GM19397 (cell line): ENCODE results near the gene GPS2.

Experiments
- ATAC-seq: cut with Tn5 transposase; IDR thresholded peaks from one replicate; pipeline ENCODE4 v1.9.1; 2021; ENCODE audit warnings: mild to moderate bottlenecking, moderate library complexity; ENCODE audit not compliant: unreplicated experiment

GPS2 gene

DNA sequence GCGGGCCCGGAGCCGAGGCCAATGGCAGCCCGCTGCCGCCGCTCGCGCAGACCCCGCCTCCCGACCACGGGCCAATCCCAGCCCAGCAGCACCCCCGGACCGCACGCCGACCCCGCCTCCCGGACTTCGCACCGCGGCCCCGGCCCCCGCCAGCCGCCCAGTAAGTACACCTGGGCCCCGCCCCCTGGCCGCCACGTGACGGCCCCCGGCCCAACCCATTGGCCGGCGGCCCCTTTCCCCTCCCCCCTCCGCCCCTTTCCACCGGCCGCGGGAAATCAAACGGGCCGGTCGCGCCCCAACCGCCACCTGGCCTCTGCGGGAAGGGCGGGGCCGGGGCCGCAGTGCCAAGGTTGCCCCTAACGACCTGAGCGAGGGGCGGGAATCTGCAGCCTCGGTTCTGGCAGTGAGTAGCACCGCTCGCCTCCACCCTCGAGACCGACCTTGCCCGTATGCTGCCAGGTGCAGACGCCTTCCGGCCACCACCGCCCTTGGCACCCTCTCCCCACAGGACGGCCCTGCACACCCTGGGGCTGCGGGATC lies 20.5 kb downstream of the GPS2 start, which contains the start of gene YBX2:
Gene YBX2, minus strand, starts transcription at position 26 of the 540 bp plus-strand sequence. CDS start 139 bp downstream, outside the sequence.
- ATAC-seq: no peak

DNA sequence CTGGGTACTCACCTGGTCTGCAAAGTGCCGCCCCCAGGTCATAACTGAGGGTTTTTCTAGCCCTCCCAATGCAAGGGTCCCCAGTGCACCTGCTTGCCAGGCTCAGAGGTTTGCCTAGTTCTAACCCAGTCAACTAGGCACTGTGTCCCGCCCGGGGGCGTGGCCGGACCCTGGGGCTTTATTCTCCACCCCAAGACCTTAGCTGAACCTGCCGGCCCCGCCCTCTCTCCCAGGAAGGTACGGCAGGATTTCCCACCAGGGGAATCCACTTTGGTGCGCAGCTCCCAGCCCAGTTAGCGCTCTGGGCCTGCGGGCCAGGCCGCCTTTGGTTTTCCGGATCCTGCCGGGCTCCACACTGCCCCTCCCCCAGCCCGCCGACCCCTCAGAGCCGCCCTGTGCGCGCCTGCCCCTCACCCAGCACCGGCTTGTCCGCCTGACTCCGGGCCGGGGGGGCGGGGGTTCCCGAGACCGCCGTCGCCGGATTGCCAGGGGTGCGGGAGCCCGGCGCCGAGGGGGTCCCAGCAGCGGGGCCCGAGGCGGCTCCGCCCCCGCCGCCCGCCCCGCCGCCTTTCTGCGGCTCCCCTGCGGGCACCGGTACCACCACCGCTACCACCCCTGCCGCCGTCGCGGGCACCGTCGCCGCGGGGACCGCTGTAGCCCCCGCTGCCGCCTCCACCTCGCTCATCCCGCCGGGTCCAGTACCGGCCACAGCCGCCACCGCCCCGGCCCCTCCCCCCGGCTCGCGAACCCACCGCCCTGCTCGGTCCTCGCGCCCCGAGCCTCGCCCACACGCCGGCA lies 21.1 kb downstream of the GPS2 start:
- no peak for ATAC-seq

DNA sequence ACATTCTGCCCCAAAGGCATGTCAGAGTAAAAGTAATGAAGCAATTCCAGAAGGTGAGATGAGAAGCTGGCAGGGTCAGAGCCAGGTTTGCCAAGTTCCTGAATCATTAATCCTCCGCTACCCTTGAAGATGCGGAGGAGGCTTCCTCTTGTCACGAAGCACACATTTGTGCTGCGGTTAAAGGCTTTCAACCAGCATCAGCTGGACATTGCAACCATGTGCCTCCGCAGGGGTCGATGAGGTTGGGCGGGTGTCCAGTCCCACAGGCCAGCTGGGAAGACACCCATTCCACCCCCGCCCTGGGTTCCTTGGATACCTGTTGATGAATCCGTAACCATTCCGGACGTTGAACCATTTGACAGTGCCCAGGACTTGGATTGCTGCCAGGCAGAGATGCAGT lies 22.0 kb downstream of the GPS2 start:
- no peak for ATAC-seq

DNA sequence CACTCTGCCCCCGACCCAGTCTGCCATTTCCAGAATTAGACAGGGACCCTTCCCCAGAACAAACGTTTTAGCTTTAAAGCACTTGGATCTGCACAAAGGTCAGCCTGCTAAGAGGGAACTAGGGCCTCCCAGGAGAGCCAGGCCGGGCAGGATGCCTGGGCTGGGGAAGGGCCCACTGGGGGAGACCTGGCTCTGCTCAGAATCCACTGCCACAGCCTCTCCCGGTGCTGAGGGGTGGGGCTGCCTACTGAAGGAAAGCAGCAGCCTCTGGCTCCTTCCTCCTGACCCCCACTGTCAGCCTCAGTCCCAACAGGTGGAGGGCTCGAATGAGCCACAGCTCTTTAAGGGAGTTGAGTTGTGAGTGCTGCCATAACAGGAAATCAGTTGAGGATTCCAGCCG lies 22.4 kb downstream of the GPS2 start:
- no peak for ATAC-seq

DNA sequence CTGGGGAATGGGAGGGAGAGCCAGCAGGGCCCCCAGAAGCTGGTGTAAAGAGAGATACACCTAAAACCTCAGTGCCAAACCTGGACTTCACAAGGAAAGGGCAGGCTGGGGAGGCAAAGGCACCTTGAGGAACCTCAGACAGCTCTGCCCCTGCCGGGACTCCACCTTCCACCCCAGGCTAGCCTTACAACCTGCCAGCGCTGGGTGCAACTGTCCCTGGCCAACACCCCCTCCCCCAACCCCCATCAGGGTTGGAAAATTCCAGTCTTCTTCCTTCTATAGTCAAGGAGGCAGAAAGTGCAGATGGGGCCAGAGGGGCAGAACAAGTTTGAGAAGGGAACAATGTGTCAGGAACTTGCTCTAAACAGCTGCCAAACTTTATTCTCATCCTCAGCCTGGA lies 23.0 kb downstream of the GPS2 start:
- no peak for ATAC-seq

DNA sequence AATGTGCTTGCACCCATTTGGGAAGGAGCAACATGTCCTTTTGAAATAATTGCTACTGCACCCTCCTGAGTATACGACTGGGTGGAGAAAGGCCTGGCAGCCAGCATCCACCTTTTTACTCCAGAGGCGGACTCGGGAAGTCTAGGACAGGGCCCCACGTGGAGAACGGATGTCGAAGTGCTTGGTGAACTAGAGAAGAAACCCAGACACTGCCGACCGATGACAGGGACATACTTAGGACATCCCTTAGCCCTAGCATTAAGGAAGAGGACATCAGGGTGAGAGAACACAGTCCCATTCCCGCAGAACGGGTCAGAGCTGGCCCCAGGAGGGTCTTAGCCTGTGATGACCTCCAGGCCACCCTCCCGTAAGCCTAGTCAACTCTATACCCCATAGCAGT lies 24.5 kb downstream of the GPS2 start:
- no peak for ATAC-seq

DNA sequence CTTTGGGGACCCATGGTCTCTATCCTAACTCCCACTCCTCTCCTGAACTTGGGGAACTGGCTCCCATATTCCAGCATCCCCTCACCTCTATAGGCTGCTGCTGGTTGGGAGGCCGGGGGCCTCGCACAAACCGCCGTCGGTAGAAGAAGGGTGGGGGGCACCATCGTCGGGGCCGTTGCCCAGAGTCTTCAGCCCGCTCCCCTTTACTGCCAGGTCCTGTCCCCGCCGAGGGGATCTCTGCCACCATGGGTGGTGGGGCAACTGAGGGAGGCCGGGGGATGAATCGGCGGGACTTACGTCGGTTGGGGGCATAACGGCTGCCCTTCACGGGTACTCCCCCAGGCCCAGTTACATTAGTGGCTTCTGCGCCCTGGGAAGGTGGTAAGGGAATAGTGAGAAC lies 25.0 kb downstream of the GPS2 start:
- ATAC-seq: no peak

DNA sequence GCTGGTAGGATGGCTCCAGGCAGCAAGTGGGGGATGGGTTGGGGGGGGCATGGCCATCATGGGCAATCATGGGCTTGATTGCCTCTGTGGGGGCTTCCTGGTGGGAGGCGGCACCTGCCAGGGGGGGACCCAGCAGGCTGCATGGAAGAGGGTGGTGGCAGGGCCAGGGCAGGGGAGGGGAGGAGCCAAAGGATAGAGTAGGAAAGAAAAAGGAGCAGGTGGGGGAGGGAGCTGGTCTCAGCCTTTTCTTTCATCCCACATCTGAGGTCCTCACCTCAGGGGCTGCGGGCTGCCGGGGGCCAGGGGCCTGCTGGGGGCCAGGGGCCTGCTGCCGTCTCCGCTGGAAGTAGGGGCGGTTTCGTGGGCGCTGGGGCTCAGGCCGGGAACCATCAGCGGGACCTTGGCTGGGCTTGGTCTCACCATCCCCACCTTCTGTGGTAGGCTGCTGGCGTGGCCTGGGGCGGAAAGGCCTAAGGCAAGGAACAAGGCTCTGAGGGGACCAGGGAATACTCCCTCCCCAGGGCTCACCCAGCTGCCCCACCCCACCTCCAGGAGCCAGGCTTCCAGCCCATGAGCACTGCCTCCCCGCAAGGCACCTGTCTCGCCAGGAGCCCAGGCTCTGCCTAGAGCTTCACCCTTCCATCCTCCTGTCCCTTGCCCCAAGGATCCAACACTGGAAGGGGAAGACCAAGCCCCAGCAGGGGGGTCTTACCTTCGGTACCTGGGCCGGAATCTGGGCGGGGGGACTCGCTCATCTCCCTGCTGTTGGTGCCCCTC lies 25.7 kb downstream of the GPS2 start:
- no peak for ATAC-seq

DNA sequence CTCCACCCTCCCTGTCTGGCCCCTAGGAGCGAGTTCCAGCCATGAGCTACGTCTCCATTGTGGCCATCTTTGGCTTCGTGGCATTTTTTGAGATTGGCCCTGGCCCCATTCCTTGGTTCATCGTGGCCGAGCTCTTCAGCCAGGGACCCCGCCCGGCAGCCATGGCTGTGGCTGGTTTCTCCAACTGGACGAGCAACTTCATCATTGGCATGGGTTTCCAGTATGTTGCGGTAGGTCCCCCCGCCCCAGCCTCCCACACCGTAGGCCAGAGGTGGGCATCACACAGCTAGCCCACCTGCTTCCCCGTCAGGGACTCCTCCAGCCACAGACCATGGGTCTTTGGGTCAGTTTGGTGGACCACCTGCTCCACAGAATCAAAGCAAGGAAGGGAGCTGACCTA lies 29.5 kb downstream of the GPS2 start:
- ATAC-seq: no peak

DNA sequence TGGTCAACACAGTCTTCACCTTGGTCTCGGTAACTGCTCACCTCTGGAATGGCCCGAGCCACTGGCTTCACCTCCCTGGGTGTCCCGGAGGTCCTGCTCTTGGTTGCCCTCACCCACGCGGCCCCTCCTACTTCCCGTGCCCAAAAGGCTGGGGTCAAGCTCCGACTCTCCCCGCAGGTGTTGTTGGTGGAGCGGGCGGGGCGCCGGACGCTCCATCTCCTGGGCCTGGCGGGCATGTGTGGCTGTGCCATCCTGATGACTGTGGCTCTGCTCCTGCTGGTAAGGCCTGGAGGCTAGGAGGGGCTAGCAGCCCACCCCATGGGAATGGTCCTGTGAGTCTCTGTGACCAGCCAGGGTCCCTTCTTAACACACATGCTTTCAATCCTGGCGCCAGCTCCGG lies 30.2 kb downstream of the GPS2 start:
- ATAC-seq: no peak

DNA sequence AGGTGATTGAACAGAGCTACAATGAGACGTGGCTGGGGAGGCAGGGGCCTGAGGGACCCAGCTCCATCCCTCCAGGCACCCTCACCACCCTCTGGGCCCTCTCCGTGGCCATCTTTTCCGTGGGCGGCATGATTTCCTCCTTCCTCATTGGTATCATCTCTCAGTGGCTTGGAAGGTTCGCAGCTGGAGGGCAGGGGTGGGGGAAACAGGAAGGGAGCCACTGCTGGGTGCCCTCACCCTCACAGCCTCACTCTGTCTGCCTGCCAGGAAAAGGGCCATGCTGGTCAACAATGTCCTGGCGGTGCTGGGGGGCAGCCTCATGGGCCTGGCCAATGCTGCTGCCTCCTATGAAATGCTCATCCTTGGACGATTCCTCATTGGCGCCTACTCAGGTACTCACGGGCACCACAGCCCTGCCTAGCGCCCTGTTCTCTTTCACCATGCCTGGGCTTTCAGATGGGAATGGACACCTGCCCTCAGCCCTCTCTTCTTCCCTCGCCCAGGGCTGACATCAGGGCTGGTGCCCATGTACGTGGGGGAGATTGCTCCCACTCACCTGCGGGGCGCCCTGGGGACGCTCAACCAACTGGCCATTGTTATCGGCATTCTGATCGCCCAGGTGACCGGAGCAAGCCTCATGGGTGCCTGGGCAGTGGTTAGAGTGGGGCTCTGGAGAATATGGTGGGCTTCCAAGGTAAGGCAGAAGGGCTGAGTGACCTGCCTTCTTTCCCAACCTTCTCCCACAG lies 31.5 kb downstream of the GPS2 start:
- ATAC-seq: no peak

DNA sequence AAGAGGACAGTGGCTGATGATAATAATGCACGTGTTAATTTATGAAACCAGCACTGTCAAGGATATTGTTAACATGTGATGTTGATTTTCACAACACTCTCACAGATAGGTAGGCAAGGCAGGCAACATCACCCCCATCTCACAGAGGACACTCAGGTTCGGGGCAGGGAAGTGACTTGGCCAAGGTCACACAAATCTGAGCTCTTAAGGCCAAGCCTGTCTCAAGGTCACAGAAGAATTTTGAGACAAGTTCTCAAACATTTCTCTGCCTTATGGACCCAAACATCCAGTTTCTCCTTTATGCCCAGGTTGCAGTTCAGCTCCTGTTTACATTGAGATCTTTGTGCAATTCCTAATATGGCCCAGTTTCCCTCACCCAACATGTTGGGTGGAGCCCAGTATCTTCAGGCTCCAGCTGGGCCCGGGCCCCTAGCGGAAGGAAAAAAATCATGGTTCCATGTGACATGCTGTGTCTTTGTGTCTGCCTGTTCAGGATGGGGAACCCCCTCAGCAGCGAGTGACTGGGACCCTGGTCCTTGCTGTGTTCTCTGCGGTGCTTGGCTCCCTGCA lies 32.3 kb downstream of the GPS2 start:
- ATAC-seq: no peak

DNA sequence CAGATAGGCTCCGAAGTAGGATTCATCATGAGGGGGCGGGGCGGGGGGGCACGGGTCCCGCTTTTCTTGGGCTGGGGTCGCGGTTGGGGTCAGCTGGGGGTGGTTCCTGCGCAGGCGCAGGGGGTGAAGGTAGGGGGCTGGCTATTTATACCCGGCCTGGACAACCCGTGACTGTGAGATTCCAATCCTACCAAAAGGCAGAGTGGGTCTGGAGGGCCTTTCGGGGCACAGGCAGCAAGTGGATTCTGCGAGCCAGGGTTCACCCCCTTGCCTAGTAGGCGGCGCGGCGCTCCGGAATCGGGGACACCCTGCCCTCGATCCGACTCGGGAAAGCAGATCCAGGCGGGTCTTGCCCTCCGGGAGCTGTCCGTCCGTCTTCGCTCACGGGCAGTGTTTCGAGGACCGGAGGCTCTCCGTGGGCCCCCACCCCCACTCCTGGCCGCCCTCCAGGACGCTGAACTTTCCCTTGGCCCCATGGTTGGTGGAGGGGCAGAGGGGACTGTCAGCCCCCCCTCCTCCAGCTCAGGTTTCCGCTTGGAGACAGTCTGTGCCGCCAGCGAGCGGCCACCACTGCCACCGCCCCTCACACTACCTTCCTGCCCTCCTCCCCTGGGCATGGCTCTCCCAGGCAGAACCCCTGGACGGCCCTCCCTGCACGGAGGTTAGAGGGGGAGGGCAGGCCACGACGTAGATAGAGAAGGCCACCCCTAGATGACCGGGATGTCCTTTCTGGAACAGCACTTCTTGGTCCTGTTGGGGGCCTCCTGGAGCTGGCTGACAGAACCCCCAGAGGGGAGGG lies 33.0 kb downstream of the GPS2 start:
- ATAC-seq: no peak

DNA sequence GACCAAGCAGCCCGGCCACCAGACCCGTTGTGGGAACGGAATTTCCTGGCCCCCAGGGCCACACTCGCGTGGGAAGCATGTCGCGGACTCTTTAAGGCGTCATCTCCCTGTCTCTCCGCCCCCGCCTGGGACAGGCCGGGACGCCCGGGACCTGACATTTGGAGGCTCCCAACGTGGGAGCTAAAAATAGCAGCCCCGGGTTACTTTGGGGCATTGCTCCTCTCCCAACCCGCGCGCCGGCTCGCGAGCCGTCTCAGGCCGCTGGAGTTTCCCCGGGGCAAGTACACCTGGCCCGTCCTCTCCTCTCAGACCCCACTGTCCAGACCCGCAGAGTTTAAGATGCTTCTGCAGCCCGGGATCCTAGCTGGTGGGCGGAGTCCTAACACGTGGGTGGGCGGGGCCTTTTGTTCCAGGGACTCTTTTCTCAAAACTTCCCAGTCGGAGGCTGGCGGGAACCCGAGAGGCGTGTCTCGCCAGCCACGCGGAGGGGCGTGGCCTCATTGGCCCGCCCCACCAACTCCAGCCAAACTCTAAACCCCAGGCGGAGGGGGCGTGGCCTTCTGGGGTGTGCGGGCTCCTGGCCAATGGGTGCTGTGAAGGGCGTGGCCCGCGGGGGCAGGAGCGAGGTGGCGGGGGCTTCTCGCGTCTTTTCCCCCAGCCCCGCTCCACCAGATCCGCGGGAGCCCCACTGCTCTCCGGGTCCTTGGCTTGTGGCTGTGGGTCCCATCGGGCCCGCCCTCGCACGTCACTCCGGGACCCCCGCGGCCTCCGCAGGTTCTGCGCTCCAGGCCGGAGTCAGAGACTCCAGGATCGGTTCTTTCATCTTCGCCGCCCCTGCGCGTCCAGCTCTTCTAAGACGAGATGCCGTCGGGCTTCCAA lies 33.8 kb downstream of the GPS2 start, which contains the start of gene SLC2A4:
Gene SLC2A4, plus strand, starts transcription at position 645 of the 879 bp plus-strand sequence. Its CDS starts 217 bp downstream, at position 862.
- no peak for ATAC-seq

DNA sequence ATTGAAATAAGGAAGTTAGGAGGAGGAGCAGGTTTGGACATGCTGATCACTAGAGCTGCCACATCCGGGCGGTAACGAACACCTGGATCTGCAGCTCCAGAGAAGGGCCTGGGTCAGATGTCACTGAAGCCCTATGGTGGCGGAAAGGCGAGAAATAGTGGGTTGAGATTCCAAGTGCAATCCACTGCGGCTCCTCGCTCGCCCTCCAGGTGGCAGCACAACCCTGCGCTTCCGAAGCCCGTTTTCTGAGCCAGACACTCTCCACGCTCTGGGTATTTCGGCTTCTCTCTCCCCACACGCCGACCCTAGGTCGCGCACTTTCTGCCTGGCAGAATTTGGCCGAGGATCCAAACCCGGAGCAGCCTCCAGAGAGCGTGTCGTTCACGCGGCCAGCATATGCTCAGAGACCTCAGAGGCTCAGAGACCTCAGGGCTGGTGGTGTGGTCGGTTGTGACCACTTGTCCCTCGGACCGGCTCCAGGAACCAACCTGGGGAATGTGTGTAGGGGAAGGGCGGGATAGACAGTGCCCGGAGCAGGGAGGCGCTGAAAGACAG lies 34.6 kb downstream of the GPS2 start:
- no peak for ATAC-seq

DNA sequence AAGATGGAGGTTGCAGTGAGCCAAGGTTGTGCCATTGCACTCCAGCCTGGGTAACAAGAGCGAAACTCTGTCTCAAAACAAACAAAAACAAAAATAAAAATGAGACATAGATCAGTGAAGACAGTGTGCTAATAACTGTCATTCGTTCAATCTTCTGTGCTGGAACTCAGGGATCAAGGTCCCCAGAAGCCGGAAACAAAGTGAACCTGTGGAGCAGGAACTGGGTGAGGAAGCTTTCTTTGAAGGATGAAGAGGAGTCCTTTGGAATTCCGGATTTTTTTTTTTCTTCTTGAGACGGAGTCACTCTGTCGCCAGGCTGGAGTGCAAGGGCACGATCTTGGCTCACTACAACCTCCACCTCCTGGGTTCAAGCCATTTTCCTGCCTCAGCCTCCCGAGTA lies 35.7 kb downstream of the GPS2 start:
- ATAC-seq: no peak

DNA sequence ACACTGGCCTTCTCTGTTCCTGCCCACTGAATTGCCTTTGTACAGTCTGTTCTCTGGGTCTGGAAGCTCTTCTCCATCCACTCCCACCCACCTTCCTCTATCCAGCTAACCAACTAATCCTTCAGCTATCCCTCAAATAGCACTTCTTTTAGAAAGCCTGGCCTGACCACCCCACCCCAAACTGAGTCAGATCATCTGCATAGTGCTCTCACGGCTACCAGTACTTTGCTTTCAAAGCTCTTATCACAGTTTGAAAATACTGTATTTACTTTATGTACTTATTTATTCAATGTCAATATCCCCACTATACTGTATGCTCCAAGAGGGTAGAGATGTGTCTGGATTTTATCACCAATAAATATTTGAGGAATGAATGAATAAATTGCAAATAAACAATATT lies 48.4 kb downstream of the GPS2 start:
- ATAC-seq: no peak

DNA sequence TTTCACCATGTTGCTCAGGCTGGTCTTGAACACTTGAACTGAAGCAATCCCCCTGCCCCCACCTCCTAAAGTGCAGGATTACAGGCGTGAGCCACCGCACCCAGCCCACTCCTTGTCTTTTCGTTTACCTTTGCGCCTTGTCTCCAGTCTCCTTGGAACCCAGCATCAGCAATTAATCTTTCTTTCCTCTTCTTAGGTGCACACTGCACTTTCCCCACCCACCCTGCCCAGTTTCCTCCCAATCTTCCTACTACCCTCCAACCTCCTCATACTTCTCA lies 51.4 kb downstream of the GPS2 start:
- no peak for ATAC-seq
